Endothelial cell of umbilical vein (primary cell): ENCODE data around the gene PAK5. TPM values are rescaled to one million over a fixed set of nuclear protein-coding genes. Genes with fewer than 3 reads are reported as not detected.

ENCODE experiments used
- BruUV-seq: library from RNA; stranded (reverse); fragments of 400-500 nt; replicated peaks from 2 replicates; lab custom pipeline; 2021; lab: Mats Ljungman, UMichigan
- CTCF ChIA-PET: fragments of 300-600, 350-600 bp; sonication (Branson Sonifier 250); formaldehyde crosslinking; loops from one replicate; lab custom pipeline; 2021; ENCODE audit warnings: antibody characterized with exemption, inconsistent platforms; lab: Charles Lee
- POLR2A ChIA-PET: fragments of 300-600, 350-600 bp; sonication (Branson Sonifier 250); formaldehyde crosslinking; loops from one replicate; lab custom pipeline; 2021; ENCODE audit warnings: antibody characterized with exemption, inconsistent platforms; lab: Charles Lee
- DNase-seq: peaks from one replicate; pipeline ENCODE4 v3.0.0-alpha.2; 2011; ENCODE audit warnings: low read depth, low spot score
- FAIRE-seq: peaks from 2 replicates; lab custom pipeline; 2011; peaks lifted over from hg19 to GRCh38; lab: Jason Lieb, UNC
- H2AFZ ChIP-seq: 2 replicates; pipeline ENCODE4 v1.6.0; 2012; ENCODE audit warnings: low read depth, low read length, control low read depth, inconsistent platforms
- H3K27ac ChIP-seq: 2 replicates; pipeline ENCODE4 v1.5.1; 2011; ENCODE audit warnings: low read depth, mild to moderate bottlenecking, control low read depth, low read length, moderate library complexity; ENCODE audit not compliant: insufficient read depth
- H3K27me3 ChIP-seq, 2 experiments: 2 replicates each; pipeline versions ENCODE4 v1.6.0 to v1.6.1; 2011; ENCODE audit warnings: low read length in 2 of 2, mixed read lengths in 1 of 2; ENCODE audit not compliant: control insufficient read depth in 2 of 2, insufficient read depth in 2 of 2
- H3K36me3 ChIP-seq, 2 experiments: 2 replicates in 1 of 2; 3 replicates in 1 of 2; pipeline ENCODE4 v1.5.1; 2011; ENCODE audit warnings: low read length in 2 of 2, mild to moderate bottlenecking in 1 of 2, moderate library complexity in 1 of 2; ENCODE audit not compliant: control insufficient read depth in 2 of 2, insufficient read depth in 2 of 2; ENCODE audit errors: extremely low read depth in 1 of 2
- H3K4me1 ChIP-seq: 3 replicates; pipeline ENCODE4 v1.5.1; 2011; ENCODE audit warnings: mild to moderate bottlenecking, low read length; ENCODE audit not compliant: control insufficient read depth, insufficient read depth; ENCODE audit errors: extremely low read depth
- H3K4me2 ChIP-seq: 2 replicates; pipeline ENCODE4 v1.6.1; 2011; ENCODE audit warnings: low read length, control low read depth, mixed read lengths; ENCODE audit not compliant: insufficient read depth
- H3K4me3 ChIP-seq, 3 experiments: fragments of 200-600 bp in 1 of 3; sonication (generic), shearing (Covaris generic) in 1 of 3; replicated peaks in 1 of 3; 2 replicates each; pipeline ENCODE4 v1.5.1; 2011 to 2016; ENCODE audit warnings: control low read depth in 3 of 3, low read length in 3 of 3, mild to moderate bottlenecking in 2 of 3, inconsistent platforms in 1 of 3, low read depth in 1 of 3, moderate library complexity in 1 of 3; ENCODE audit not compliant: insufficient read depth in 1 of 3
- H3K79me2 ChIP-seq: 2 replicates; pipeline ENCODE4 v1.6.0; 2012; ENCODE audit warnings: low read length, inconsistent platforms; ENCODE audit not compliant: control insufficient read depth, insufficient read depth
- H3K9ac ChIP-seq: replicated peaks from 2 replicates; pipeline ENCODE3; 2011; ENCODE audit warnings: low read length, control low read depth; ENCODE audit not compliant: insufficient read depth; ENCODE audit errors: extremely low read depth
- H3K9me1 ChIP-seq: replicated peaks from 3 replicates; pipeline ENCODE4 v1.6.0; 2011; ENCODE audit warnings: mild to moderate bottlenecking, low read length; ENCODE audit not compliant: control insufficient read depth, insufficient read depth; ENCODE audit errors: extremely low read depth
- H3K9me3 ChIP-seq: replicated peaks from 2 replicates; pipeline ENCODE4 v1.5.1; 2012; ENCODE audit warnings: low read length, inconsistent platforms; ENCODE audit not compliant: control insufficient read depth, insufficient read depth
- H4K20me1 ChIP-seq: replicated peaks from 2 replicates; pipeline ENCODE3; 2011; ENCODE audit warnings: mild to moderate bottlenecking, low read length; ENCODE audit not compliant: control insufficient read depth, insufficient read depth; ENCODE audit errors: extremely low read depth
- EZH2 ChIP-seq: IDR thresholded peaks from 2 replicates; pipeline ENCODE4 v1.6.1; 2012; ENCODE audit warnings: borderline replicate concordance, low read depth, mild to moderate bottlenecking, moderate library complexity, low read length, inconsistent platforms; ENCODE audit not compliant: severe bottlenecking
- FOS ChIP-seq: IDR thresholded peaks from 2 replicates; pipeline ENCODE4 v1.6.1; 2011; ENCODE audit warnings: mild to moderate bottlenecking, low read length, moderate library complexity, borderline replicate concordance; ENCODE audit not compliant: insufficient read depth
- GATA2 ChIP-seq: IDR thresholded peaks from 2 replicates; pipeline ENCODE4 v1.7.0; 2011; ENCODE audit warnings: low read depth, mild to moderate bottlenecking, moderate library complexity, mixed read lengths, low read length; ENCODE audit not compliant: insufficient read length, insufficient read depth
- MAX ChIP-seq: IDR thresholded peaks from 2 replicates; pipeline ENCODE4 v1.6.1; 2011; ENCODE audit not compliant: insufficient read depth, insufficient read length
- MYC ChIP-seq: IDR thresholded peaks from one replicate; pipeline ENCODE4 v1.6.1; 2011; ENCODE audit warnings: mild to moderate bottlenecking, low read depth, low read length
- POLR2A ChIP-seq: IDR thresholded peaks from 2 replicates; pipeline ENCODE4 v1.6.1; 2012; ENCODE audit warnings: low read depth, mild to moderate bottlenecking, control low read depth, low read length
- POLR2AphosphoS5 ChIP-seq: IDR thresholded peaks from 2 replicates; pipeline ENCODE4 v1.6.1; 2012; ENCODE audit warnings: low read depth, mild to moderate bottlenecking, control low read depth, low read length, moderate library complexity; ENCODE audit not compliant: insufficient read depth
- dilution Hi-C: fragments of 300-500 bp; cut with MboI; formaldehyde crosslinking; loops from one replicate; pipeline ENCODE4 v1.15.0; 2019; ENCODE audit warnings: low sequenced_read_pairs; ENCODE audit not compliant: extremely low pct_ligation_motif_present
- intact Hi-C: fragments of 100-400 bp; cut with micrococcal nuclease; formaldehyde crosslinking; loops from one replicate; pipeline ENCODE4 v1.10.0; 2022
- polyA plus RNA-seq, 4 experiments: library from polyadenylated mRNA; depleted of rRNA in 3 of 4; stranded (reverse) in 3 of 4; unstranded in 1 of 4; fragments of >200 nt; gene quantifications; 2 replicates each; pipeline versions ENCODE4 v1.2.1 to v1.2.3, GENCODE V29; 2011 to 2012; ENCODE audit warnings: missing spikeins in 1 of 4
- total RNA-seq: library from RNA; stranded (reverse); gene quantifications from 2 replicates; pipeline ENCODE4 v1.2.3, GENCODE V29; 2021
- TF ChIP-seq, protein P1 (sequence below), 2 donors: IDR thresholded peaks; 1 replicate in 1 of 2; 2 replicates in 1 of 2; pipeline ENCODE4 v1.5.1; 2011; ENCODE audit warnings: low read length in 2 of 2, mild to moderate bottlenecking in 2 of 2, moderate library complexity in 2 of 2, control low read depth in 1 of 2, inconsistent platforms in 1 of 2, low read depth in 1 of 2; ENCODE audit not compliant: insufficient read depth in 1 of 2; ENCODE audit errors: extremely low read depth in 1 of 2

Gene PAK5
- total and polyA plus RNA-seq, 2 donors (not counting 3 experiments of a cell fraction or from before 2014, with no cell fraction given): not detected

GRCh38 chr20:9518576-9519175, 320.2 kb downstream of the PAK5 start:
- Histone ChIP-seq H3K79me2 (no peaks in the 10 kb centered on the region), H3K27me3 (peaks cover 50 to 63% of the 10 kb centered on the region in 2 experiments), H3K4me2 (no peak overlapping the region), H3K9ac (no peak overlapping the region), H3K4me1 (peaks cover 5% of the 10 kb centered on the region), H3K36me3 (no peaks in the 10 kb centered on the region), H3K4me3 (no peak overlapping the region), H4K20me1 (no peaks in the 10 kb centered on the region), H2AFZ (no peak overlapping the region), H3K9me1 (no peaks in the 10 kb centered on the region), H3K9me3 (no peaks in the 10 kb centered on the region), H3K27ac (no peak overlapping the region)
- no peak for FAIRE-seq
- DNase-seq: no peak
- TF ChIP-seq POLR2A (no peak), GATA2 (no peak), FOS (no peak), MAX (no peak), POLR2AphosphoS5 (no peak), EZH2 (no peak), MYC (no peak)
- TF ChIP-seq, protein P1, sequence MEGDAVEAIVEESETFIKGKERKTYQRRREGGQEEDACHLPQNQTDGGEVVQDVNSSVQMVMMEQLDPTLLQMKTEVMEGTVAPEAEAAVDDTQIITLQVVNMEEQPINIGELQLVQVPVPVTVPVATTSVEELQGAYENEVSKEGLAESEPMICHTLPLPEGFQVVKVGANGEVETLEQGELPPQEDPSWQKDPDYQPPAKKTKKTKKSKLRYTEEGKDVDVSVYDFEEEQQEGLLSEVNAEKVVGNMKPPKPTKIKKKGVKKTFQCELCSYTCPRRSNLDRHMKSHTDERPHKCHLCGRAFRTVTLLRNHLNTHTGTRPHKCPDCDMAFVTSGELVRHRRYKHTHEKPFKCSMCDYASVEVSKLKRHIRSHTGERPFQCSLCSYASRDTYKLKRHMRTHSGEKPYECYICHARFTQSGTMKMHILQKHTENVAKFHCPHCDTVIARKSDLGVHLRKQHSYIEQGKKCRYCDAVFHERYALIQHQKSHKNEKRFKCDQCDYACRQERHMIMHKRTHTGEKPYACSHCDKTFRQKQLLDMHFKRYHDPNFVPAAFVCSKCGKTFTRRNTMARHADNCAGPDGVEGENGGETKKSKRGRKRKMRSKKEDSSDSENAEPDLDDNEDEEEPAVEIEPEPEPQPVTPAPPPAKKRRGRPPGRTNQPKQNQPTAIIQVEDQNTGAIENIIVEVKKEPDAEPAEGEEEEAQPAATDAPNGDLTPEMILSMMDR (IDR thresholded peaks at IDR 0.05; ENCODE audit: extremely low read depth in 1 of 2, insufficient read depth in 1 of 2, low read depth in 1 of 2, low read length in 2 of 2): no peak
- dilution Hi-C loops: no loop called here
- ChIA-PET CTCF (interaction anchor here (0.6 to 3.0 kb wide), 4 partner anchors 16 to 111 kb away, joined by 3 to 9 read pairs (median 5); no protein-coding TSS in a partner anchor), POLR2A (no interaction called here)
- no TSS peak for BruUV-seq
- intact Hi-C loops: no loop called here
